ENCODE data around the gene SLC16A9. TPM values are rescaled to one million over a fixed set of nuclear protein-coding genes. Genes with fewer than 3 reads are reported as not detected.
"Not testable (repeated sequence)": the region's sequence is repeated elsewhere in the genome, so short reads cannot be mapped to it uniquely, and the experiment has no call there.

SLC16A9 gene
- total RNA-seq, 2 donors from 2014 or later: 1.6 to 1.8 TPM

- no peak overlapping the region for H3K4me3 ChIP-seq
- H3K27ac ChIP-seq: no peak overlapping the region
- DNase-seq (ENCODE audit: low spot score) (no peak), ATAC-seq (ENCODE audit: insufficient number of reproducible peaks, low FRiP score, low read depth) (no peak)
- no peaks in the 10 kb centered on the region for H3K27me3 ChIP-seq (replicated peaks; ENCODE audit: insufficient read depth)
- H3K36me3 ChIP-seq: no peaks in the 10 kb centered on the region
- no peaks in the 10 kb centered on the region for H3K4me1 ChIP-seq (ENCODE audit: control insufficient read depth in 1 of 2, low read depth in 2 of 2)
- TF ChIP-seq, protein P1, sequence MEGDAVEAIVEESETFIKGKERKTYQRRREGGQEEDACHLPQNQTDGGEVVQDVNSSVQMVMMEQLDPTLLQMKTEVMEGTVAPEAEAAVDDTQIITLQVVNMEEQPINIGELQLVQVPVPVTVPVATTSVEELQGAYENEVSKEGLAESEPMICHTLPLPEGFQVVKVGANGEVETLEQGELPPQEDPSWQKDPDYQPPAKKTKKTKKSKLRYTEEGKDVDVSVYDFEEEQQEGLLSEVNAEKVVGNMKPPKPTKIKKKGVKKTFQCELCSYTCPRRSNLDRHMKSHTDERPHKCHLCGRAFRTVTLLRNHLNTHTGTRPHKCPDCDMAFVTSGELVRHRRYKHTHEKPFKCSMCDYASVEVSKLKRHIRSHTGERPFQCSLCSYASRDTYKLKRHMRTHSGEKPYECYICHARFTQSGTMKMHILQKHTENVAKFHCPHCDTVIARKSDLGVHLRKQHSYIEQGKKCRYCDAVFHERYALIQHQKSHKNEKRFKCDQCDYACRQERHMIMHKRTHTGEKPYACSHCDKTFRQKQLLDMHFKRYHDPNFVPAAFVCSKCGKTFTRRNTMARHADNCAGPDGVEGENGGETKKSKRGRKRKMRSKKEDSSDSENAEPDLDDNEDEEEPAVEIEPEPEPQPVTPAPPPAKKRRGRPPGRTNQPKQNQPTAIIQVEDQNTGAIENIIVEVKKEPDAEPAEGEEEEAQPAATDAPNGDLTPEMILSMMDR (IDR thresholded peaks at IDR 0.05): no peak
- H3K9me3 ChIP-seq: no peaks in the 10 kb centered on the region
These were observed 40.7 kb upstream of the SLC16A9 start for GRCh38 chr10:59750155-59750945.

DNA sequence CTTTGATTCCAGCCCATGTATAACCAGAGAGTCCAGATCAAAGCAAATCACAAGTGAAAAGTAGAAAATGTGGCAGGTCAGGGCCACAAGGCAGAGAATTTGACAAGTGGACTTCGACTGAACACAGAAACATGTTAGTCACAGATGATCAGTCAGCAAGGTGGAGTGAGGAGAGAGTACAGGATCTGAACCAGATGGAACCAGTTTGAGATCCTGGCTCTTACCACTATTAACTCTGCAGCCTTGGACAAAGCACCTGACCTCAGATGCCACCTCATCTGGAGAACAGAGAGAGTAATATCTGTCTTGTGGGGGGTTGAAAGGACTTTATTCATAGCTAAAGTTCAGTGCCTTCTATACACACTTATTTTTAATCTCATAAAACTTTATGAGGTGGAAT, 39.2 kb upstream of the SLC16A9 start:
- ATAC-seq (ENCODE audit: insufficient number of reproducible peaks, low FRiP score, low read depth): no peak
- no peaks in the 10 kb centered on the region for H3K4me1 ChIP-seq (ENCODE audit: control insufficient read depth in 1 of 2, low read depth in 2 of 2)
- TF ChIP-seq, protein P1 (IDR thresholded peaks at IDR 0.05): no peak

DNA sequence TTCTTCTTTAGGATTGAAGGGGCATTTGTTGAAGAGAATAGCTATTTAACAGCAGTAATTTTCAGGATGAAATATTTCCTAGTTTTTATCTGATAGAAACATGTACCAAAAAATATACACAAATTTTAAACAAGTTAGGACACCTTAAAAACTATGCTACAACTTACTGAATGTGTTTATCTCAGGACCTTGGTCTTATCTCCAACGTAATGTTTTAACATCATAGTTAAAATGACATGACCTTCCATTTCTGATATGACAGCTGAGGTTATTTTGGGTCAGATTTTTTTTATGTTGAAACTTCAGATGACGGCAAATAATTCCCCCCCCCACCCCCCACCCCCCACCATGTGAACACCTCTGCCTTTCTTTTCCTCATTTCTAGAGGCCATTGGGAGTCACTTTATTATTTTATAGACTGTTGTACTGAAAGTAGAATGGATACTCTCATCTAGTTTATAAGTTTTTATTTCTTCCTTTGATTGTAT, 35.6 kb upstream of the SLC16A9 start:
- Histone ChIP-seq H3K9me3 (no peaks in the 10 kb centered on the region), H3K4me1 (ENCODE audit: control insufficient read depth in 1 of 2, low read depth in 2 of 2) (no peaks in the 10 kb centered on the region), H3K27me3 (replicated peaks; ENCODE audit: insufficient read depth) (no peaks in the 10 kb centered on the region), H3K27ac (no peak overlapping the region), H3K4me3 (no peak overlapping the region), H3K36me3 (no peaks in the 10 kb centered on the region)
- ATAC-seq (ENCODE audit: insufficient number of reproducible peaks, low FRiP score, low read depth): no peak
- TF ChIP-seq, protein P1 (IDR thresholded peaks at IDR 0.05): no peak
- DNase-seq (ENCODE audit: low spot score): no peak

More for the DNA sequence above, 39.2 kb upstream of the SLC16A9 start:
- Histone ChIP-seq H3K4me3 (no peak overlapping the region), H3K27me3 (replicated peaks; ENCODE audit: insufficient read depth) (no peaks in the 10 kb centered on the region), H3K27ac (no peak overlapping the region), H3K36me3 (no peaks in the 10 kb centered on the region), H3K9me3 (no peaks in the 10 kb centered on the region)
- no peak for DNase-seq (ENCODE audit: low spot score)

DNA sequence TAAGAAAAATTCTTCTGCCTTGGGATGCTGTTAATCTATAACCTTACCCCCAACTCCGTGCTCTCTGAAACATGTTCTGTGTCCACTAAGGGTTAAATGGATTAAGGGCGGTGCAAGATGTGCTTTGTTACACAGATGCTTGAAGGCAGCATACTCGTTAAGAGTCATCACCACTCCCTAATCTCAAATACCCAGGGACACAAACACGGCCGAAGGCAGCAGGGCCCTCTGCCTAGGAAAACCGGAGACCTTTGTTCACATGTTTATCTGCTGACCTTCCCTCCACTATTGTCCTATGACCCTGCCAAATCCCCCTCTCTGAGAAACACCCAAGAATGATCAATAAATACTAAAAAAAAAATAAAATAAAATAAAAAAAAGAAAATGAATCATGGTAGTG, 35.1 kb upstream of the SLC16A9 start:
- not testable (repeated sequence) for DNase-seq (ENCODE audit: low spot score); H3K36me3 ChIP-seq; H3K27ac ChIP-seq; H3K27me3 ChIP-seq (replicated peaks; ENCODE audit: insufficient read depth); ATAC-seq (ENCODE audit: insufficient number of reproducible peaks, low FRiP score, low read depth); H3K9me3 ChIP-seq; H3K4me3 ChIP-seq; H3K4me1 ChIP-seq (ENCODE audit: control insufficient read depth in 1 of 2, low read depth in 2 of 2)

DNA sequence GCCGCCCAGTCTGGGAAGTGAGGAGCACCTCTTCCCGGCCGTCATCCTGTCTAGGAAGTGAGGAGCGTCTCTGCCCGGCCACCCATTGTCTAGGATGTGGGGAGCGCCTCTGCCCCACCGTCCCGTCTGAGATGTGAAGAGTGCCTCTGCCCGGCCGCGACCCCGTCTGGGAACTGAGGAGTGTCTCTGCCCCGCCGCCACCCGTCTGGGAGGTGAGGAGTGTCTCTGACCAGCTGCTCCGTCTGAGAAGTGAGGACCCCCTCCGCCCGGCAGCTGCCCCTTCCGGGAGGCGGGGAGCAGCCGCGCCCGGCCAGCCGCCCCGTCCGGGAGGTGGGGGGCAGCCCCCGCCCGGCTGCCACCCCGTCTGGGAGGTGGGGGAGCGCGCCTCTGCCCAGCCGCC, 34.5 kb upstream of the SLC16A9 start:
- ATAC-seq (ENCODE audit: insufficient number of reproducible peaks, low FRiP score, low read depth); H3K27ac ChIP-seq; DNase-seq (ENCODE audit: low spot score); H3K4me3 ChIP-seq; H3K27me3 ChIP-seq (replicated peaks; ENCODE audit: insufficient read depth); H3K9me3 ChIP-seq; H3K4me1 ChIP-seq (ENCODE audit: control insufficient read depth in 1 of 2, low read depth in 2 of 2); H3K36me3 ChIP-seq: not testable (repeated sequence)

- TF ChIP-seq, protein P1 (IDR thresholded peaks at IDR 0.05): no peak
- no peak for DNase-seq (ENCODE audit: low spot score)
- no peak for ATAC-seq (ENCODE audit: insufficient number of reproducible peaks, low FRiP score, low read depth)
- no peaks in the 10 kb centered on the region for H3K36me3 ChIP-seq
- H3K9me3 ChIP-seq: no peaks in the 10 kb centered on the region
- H3K4me3 ChIP-seq: no peak overlapping the region
- H3K27me3 ChIP-seq (replicated peaks; ENCODE audit: insufficient read depth): no peaks in the 10 kb centered on the region
- H3K27ac ChIP-seq: no peak overlapping the region
- no peaks in the 10 kb centered on the region for H3K4me1 ChIP-seq (ENCODE audit: control insufficient read depth in 1 of 2, low read depth in 2 of 2)
These were observed 31.9 kb upstream of the SLC16A9 start for GRCh38 chr10:59741583-59741982.
